Naive thymus-derived CD4-positive, alpha-beta T cell (primary cell): ENCODE data around the gene AGAP1. TPM values are rescaled to one million over a fixed set of nuclear protein-coding genes. Genes with fewer than 3 reads are reported as not detected.

Source experiments
- ATAC-seq: fragments of 150-1000 bp; cut with Tn5 transposase; 2 replicates; pipeline ENCODE4 v1.10.0; 2021; ENCODE audit warnings: mild to moderate bottlenecking, moderate library complexity
- CTCF ChIA-PET: fragments of 350-600 bp; sonication (Branson Sonifier 250); formaldehyde crosslinking; loops from one replicate; lab custom pipeline; 2021; ENCODE audit warnings: antibody characterized with exemption; lab: Charles Lee
- POLR2A ChIA-PET: fragments of 350-600 bp; sonication (Branson Sonifier 250); formaldehyde crosslinking; loops from one replicate; lab custom pipeline; 2021; ENCODE audit warnings: antibody characterized with exemption, inconsistent platforms; lab: Charles Lee
- DNase-seq, 9 donors: peaks; one replicate each; pipeline versions ENCODE4 v3.0.0 to v3.0.0-alpha.2; 2020 to 2022; ENCODE audit warnings: mixed read lengths in 1 of 9
- H3K27ac ChIP-seq: one replicate; pipeline ENCODE4 v1.7.0; 2013; ENCODE audit warnings: mild to moderate bottlenecking, low read depth, low read length, moderate library complexity
- H3K27me3 ChIP-seq, 2 donors: one replicate each; pipeline ENCODE4 v1.7.0; 2013; ENCODE audit warnings: low read length in 2 of 2, mild to moderate bottlenecking in 2 of 2, moderate library complexity in 2 of 2; ENCODE audit not compliant: control insufficient read depth in 2 of 2, insufficient read depth in 2 of 2
- H3K36me3 ChIP-seq, 3 experiments: 1 replicate in 2 of 3; 2 replicates in 1 of 3; pipeline ENCODE4 v1.7.0; 2013; ENCODE audit warnings: low read length in 3 of 3, mild to moderate bottlenecking in 3 of 3, moderate library complexity in 1 of 3; ENCODE audit not compliant: insufficient read depth in 3 of 3, control insufficient read depth in 2 of 3
- H3K4me1 ChIP-seq, 2 donors: one replicate each; pipeline ENCODE4 v1.7.0; 2013; ENCODE audit warnings: low read length in 2 of 2, mild to moderate bottlenecking in 2 of 2, moderate library complexity in 1 of 2; ENCODE audit not compliant: control insufficient read depth in 2 of 2, insufficient read depth in 2 of 2
- H3K4me3 ChIP-seq: 2 replicates; pipeline ENCODE4 v1.7.0; 2013; ENCODE audit warnings: mild to moderate bottlenecking, low read length
- H3K9me3 ChIP-seq, 3 experiments: 1 replicate in 2 of 3; 2 replicates in 1 of 3; pipeline ENCODE4 v1.7.0; 2013; ENCODE audit warnings: low read length in 3 of 3; ENCODE audit not compliant: control insufficient read depth in 2 of 3
- H3K27ac Mint-ChIP-seq, 9 donors: one replicate each; pipeline ENCODE4 v1.8.0; 2020 to 2022; ENCODE audit warnings: mixed read lengths in 9 of 9, mild to moderate bottlenecking in 8 of 9, moderate library complexity in 5 of 9, inconsistent platforms in 2 of 9
- H3K27me3 Mint-ChIP-seq, 5 donors: one replicate each; pipeline ENCODE4 v1.8.0; 2021 to 2022; ENCODE audit warnings: mixed read lengths in 5 of 5, mild to moderate bottlenecking in 1 of 5
- H3K36me3 Mint-ChIP-seq, 5 donors: one replicate each; pipeline ENCODE4 v1.8.0; 2020 to 2022; ENCODE audit warnings: mixed read lengths in 5 of 5, mild to moderate bottlenecking in 3 of 5, inconsistent platforms in 1 of 5
- H3K4me1 Mint-ChIP-seq, 7 donors: one replicate each; pipeline ENCODE4 v1.8.0; 2020 to 2022; ENCODE audit warnings: mixed read lengths in 7 of 7, mild to moderate bottlenecking in 3 of 7, inconsistent platforms in 1 of 7
- H3K4me3 Mint-ChIP-seq, 10 donors: one replicate each; pipeline ENCODE4 v1.8.0; 2020 to 2022; ENCODE audit warnings: mild to moderate bottlenecking in 10 of 10, mixed read lengths in 10 of 10, moderate library complexity in 6 of 10, inconsistent platforms in 2 of 10
- H3K9me3 Mint-ChIP-seq, 11 donors: one replicate each; pipeline ENCODE4 v1.8.0; 2020 to 2022; ENCODE audit warnings: mixed read lengths in 11 of 11, mild to moderate bottlenecking in 4 of 11, inconsistent platforms in 1 of 11, moderate library complexity in 1 of 11
- intact Hi-C, 2 donors: fragments of 100-400 bp; cut with micrococcal nuclease; formaldehyde crosslinking; loops; one replicate each; pipeline ENCODE4 v1.15.1; 2023
- polyA plus RNA-seq, 2 donors: library from polyadenylated mRNA; unstranded; fragments of 300-500 nt; fragmentation: Illumina TruSeq; gene quantifications; one replicate each; pipeline ENCODE4 v1.2.3, GENCODE V29; 2021
- total RNA-seq, 6 experiments: library from RNA in 5 of 6; stranded (reverse) in 5 of 6; gene quantifications; 1 replicate in 5 of 6; 2 replicates in 1 of 6; pipeline ENCODE4 v1.2.3 and lab custom pipeline; 2021 to 2026

AGAP1 gene
- total and polyA plus RNA-seq, 7 experiments from 2014 or later, result 0.35 to 9.6 (median 0.85) TPM; not detected in 2

- no peak for DNase-seq
- H3K27me3 Mint-ChIP-seq, result peaks cover 0 to 21% (median 12%) of the 10 kb centered on the region in 5 donors
- peaks cover 0 to 2% (median 0%) of the 10 kb centered on the region in 7 donors for H3K4me1 Mint-ChIP-seq
- Histone ChIP-seq H3K4me1 (no peaks in the 10 kb centered on the region), H3K27me3 (no peaks in the 10 kb centered on the region), H3K36me3 (no peaks in the 10 kb centered on the region), H3K27ac (no peak overlapping the region), H3K4me3 (no peak overlapping the region), H3K9me3 (no peaks in the 10 kb centered on the region)
- ChIA-PET CTCF (no interaction called here), POLR2A (no interaction called here)
- peaks cover 0 to 6% (median under 1%) of the 10 kb centered on the region in 11 donors for H3K9me3 Mint-ChIP-seq
- ATAC-seq, result no peak
- no peak overlapping the region for H3K4me3 Mint-ChIP-seq
- no peak overlapping the region for H3K27ac Mint-ChIP-seq
- intact Hi-C loops, result no loop called here
- H3K36me3 Mint-ChIP-seq, result no peaks in the 10 kb centered on the region
Measured at GRCh38 chr2:235910067-235910466, 416.2 kb downstream of the AGAP1 start.

DNA sequence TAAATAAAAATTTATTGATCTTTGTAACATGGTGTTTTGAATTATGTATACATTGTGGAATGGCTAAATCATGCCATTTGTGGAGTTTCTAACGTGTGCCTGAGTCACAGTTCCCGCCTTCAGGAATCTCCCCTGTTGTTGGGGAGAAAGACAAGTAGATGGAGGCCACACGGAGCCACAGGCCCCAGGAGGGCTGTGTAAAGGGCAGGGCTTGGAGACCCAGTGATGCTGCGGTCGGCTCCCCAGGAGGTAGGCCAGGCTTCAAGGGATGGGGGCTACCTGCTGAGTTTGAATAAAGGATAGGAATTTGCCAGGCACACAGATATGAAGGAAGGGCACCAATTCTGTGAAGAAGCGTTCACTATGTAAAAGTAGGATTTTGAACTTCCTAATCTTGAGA lies 417.3 kb downstream of the AGAP1 start:
- no peaks in the 10 kb centered on the region for H3K36me3 Mint-ChIP-seq
- no peaks in the 10 kb centered on the region for H3K4me1 Mint-ChIP-seq
- peaks cover 0 to 4% (median 0%) of the 10 kb centered on the region in 3 experiments for H3K9me3 ChIP-seq
- ChIA-PET POLR2A (no interaction called here), CTCF (no interaction called here)
- no peak overlapping the region for H3K4me3 ChIP-seq
- no peak for ATAC-seq
- H3K27me3 ChIP-seq, result no peaks in the 10 kb centered on the region
- intact Hi-C loops, result no loop called here
- H3K4me1 ChIP-seq, result no peaks in the 10 kb centered on the region
- H3K27me3 Mint-ChIP-seq, result peaks cover 0 to 24% (median 9%) of the 10 kb centered on the region in 5 donors
- no peak overlapping the region for H3K4me3 Mint-ChIP-seq
- H3K27ac ChIP-seq, result no peak overlapping the region
- no peak overlapping the region for H3K27ac Mint-ChIP-seq
- H3K36me3 ChIP-seq, result no peaks in the 10 kb centered on the region
- no peak for DNase-seq
- H3K9me3 Mint-ChIP-seq, result peaks cover 0 to 14% (median 8%) of the 10 kb centered on the region in 11 donors

- POLR2A ChIA-PET, result no interaction called here
- no peak for ATAC-seq
Measured at GRCh38 chr2:235911633-235912233, 417.9 kb downstream of the AGAP1 start.

DNA sequence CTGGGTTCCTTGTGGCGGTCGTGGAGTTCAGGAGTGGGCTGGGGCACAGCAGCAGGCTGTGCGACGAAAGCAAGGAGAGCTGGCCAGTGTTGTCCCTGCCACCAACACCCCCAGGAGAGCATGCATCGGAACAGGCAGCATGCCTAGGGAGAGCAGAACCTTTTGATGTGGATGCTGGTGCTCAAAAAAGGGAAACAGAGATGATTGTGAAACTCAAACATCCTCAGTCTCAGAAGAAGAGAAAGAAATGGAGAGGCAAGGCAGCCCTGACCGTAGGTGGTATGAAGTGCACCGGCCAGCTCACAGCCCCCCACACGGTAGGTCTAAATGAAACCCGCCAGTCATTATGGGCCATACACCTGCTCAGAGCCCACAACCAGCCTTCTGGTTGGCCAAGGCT lies 420.9 kb downstream of the AGAP1 start:
- intact Hi-C loops, result no loop called here
- DNase-seq (no peak), ATAC-seq (no peak)
- Histone ChIP-seq H3K27me3 (no peaks in the 10 kb centered on the region), H3K4me3 (no peak overlapping the region), H3K4me1 (no peaks in the 10 kb centered on the region), H3K27ac (no peak overlapping the region), H3K9me3 (peaks cover 0 to 6% (median 0%) of the 10 kb centered on the region in 3 experiments), H3K36me3 (no peaks in the 10 kb centered on the region)
- Mint-ChIP-seq H3K27ac (no peak overlapping the region), H3K27me3 (peaks cover 0 to 13% (median 0%) of the 10 kb centered on the region in 5 donors), H3K4me1 (no peaks in the 10 kb centered on the region), H3K4me3 (peak overlapping the region in 1 of 10 donors; percentile 35), H3K9me3 (peaks cover 0 to 19% (median 8%) of the 10 kb centered on the region in 11 donors), H3K36me3 (no peaks in the 10 kb centered on the region)
- ChIA-PET CTCF (no interaction called here), POLR2A (no interaction called here)

More at GRCh38 chr2:235911633-235912233, 417.9 kb downstream of the AGAP1 start:
- Mint-ChIP-seq H3K27ac (no peak overlapping the region), H3K4me3 (no peak overlapping the region), H3K27me3 (peaks cover 0 to 18% (median 3%) of the 10 kb centered on the region in 5 donors), H3K4me1 (no peaks in the 10 kb centered on the region), H3K9me3 (peaks cover 0 to 17% (median 8%) of the 10 kb centered on the region in 11 donors), H3K36me3 (no peaks in the 10 kb centered on the region)
- intact Hi-C loops, result no loop called here
- H3K9me3 ChIP-seq, result peaks cover 0 to 6% (median 0%) of the 10 kb centered on the region in 3 experiments
- no peaks in the 10 kb centered on the region for H3K36me3 ChIP-seq
- no peak overlapping the region for H3K4me3 ChIP-seq
- no peaks in the 10 kb centered on the region for H3K27me3 ChIP-seq
- H3K27ac ChIP-seq, result no peak overlapping the region
- no peaks in the 10 kb centered on the region for H3K4me1 ChIP-seq
- DNase-seq, result no peak
- CTCF ChIA-PET, result no interaction called here

GRCh38 chr2:235917506-235917905 lies 423.7 kb downstream of the AGAP1 start:
- Histone ChIP-seq H3K27me3 (no peaks in the 10 kb centered on the region), H3K4me1 (no peaks in the 10 kb centered on the region), H3K27ac (no peak overlapping the region), H3K9me3 (peaks cover 0 to 6% (median 0%) of the 10 kb centered on the region in 3 experiments), H3K36me3 (no peaks in the 10 kb centered on the region), H3K4me3 (no peak overlapping the region)
- ATAC-seq (no peak), DNase-seq (no peak)
- Mint-ChIP-seq H3K27ac (no peak overlapping the region), H3K9me3 (peaks cover 0 to 19% (median 8%) of the 10 kb centered on the region in 11 donors), H3K4me3 (no peak overlapping the region), H3K36me3 (no peaks in the 10 kb centered on the region), H3K27me3 (peaks cover 0 to 13% (median 0%) of the 10 kb centered on the region in 5 donors), H3K4me1 (no peaks in the 10 kb centered on the region)
- POLR2A ChIA-PET, result no interaction called here
- intact Hi-C loops, result no loop called here
- CTCF ChIA-PET, result no interaction called here

- Mint-ChIP-seq H3K4me1 (no peaks in the 10 kb centered on the region), H3K27ac (no peak overlapping the region), H3K27me3 (peaks cover 0 to 12% (median 0%) of the 10 kb centered on the region in 5 donors), H3K36me3 (no peaks in the 10 kb centered on the region), H3K9me3 (peaks cover 0 to 19% (median 8%) of the 10 kb centered on the region in 11 donors), H3K4me3 (no peak overlapping the region)
- CTCF ChIA-PET, result no interaction called here
- Histone ChIP-seq H3K9me3 (peaks cover 0 to 6% (median 0%) of the 10 kb centered on the region in 3 experiments), H3K4me1 (no peaks in the 10 kb centered on the region), H3K27me3 (no peaks in the 10 kb centered on the region), H3K27ac (no peak overlapping the region), H3K36me3 (no peaks in the 10 kb centered on the region), H3K4me3 (no peak overlapping the region)
- ATAC-seq (no peak), DNase-seq (no peak)
- POLR2A ChIA-PET, result no interaction called here
- intact Hi-C loops, result no loop called here
Measured at GRCh38 chr2:235918876-235919275, 425.0 kb downstream of the AGAP1 start.
